Neural cell (in vitro differentiated cells): ENCODE measurements around the gene SH2D3A. TPM values are rescaled to one million over a fixed set of nuclear protein-coding genes. Genes with fewer than 3 reads are reported as not detected.

Experiments used
- H2AFZ ChIP-seq: fragments of 200-600, 300-800 bp; sonication (generic), shearing (Covaris generic); 2 replicates; pipeline ENCODE4 v1.6.0; 2014; ENCODE audit warnings: low read depth, mild to moderate bottlenecking, antibody characterized with exemption, low read length, moderate library complexity
- H3F3A ChIP-seq: fragments of 200-600 bp; shearing (Covaris generic); 2 replicates; pipeline ENCODE4 v1.6.1; 2016; ENCODE audit warnings: mild to moderate bottlenecking, moderate library complexity, mixed read lengths, antibody characterized with exemption, low read length; ENCODE audit not compliant: insufficient read depth, poor library complexity, severe bottlenecking
- H3K27ac ChIP-seq: fragments of 200-600, 300-800 bp; sonication (generic), shearing (Covaris generic); 2 replicates; pipeline ENCODE4 v1.5.1; 2014; ENCODE audit warnings: mild to moderate bottlenecking, low read length, moderate library complexity
- H3K27me3 ChIP-seq: fragments of 300-800, 200-600 bp; sonication (generic), shearing (Covaris generic); 2 replicates; pipeline ENCODE4 v1.6.0; 2014; ENCODE audit warnings: mild to moderate bottlenecking, low read depth, low read length, moderate library complexity; ENCODE audit not compliant: insufficient read depth
- H3K36me3 ChIP-seq: fragments of 300-800, 200-600 bp; sonication (generic), shearing (Covaris generic); 2 replicates; pipeline ENCODE4 v1.5.1; 2014; ENCODE audit warnings: mild to moderate bottlenecking, antibody characterized with exemption, low read length, moderate library complexity; ENCODE audit not compliant: insufficient read depth
- H3K4me2 ChIP-seq: fragments of 300-800, 200-600 bp; sonication (generic), shearing (Covaris generic); 2 replicates; pipeline ENCODE4 v1.6.0; 2014; ENCODE audit warnings: mild to moderate bottlenecking, low read length
- H3K4me3 ChIP-seq: fragments of 300-800, 200-600 bp; sonication (generic), shearing (Covaris generic); 2 replicates; pipeline ENCODE4 v1.5.1; 2014; ENCODE audit warnings: mild to moderate bottlenecking, low read length, moderate library complexity
- H3K79me2 ChIP-seq: fragments of 200-600 bp; shearing (Covaris generic); replicated peaks from 2 replicates; pipeline ENCODE4 v1.6.0; 2014; ENCODE audit warnings: mild to moderate bottlenecking, low read length, moderate library complexity; ENCODE audit not compliant: insufficient read depth
- H3K9ac ChIP-seq: fragments of 300-800, 200-600 bp; sonication (generic), shearing (Covaris generic); 2 replicates; pipeline ENCODE4 v1.6.1; 2016; ENCODE audit warnings: mild to moderate bottlenecking, low read length, mixed read lengths
- H3K9me2 ChIP-seq: fragments of 200-600 bp; shearing (Covaris generic); 2 replicates; pipeline ENCODE4 v1.6.1; 2016; ENCODE audit warnings: mild to moderate bottlenecking, low read length, mixed read lengths; ENCODE audit not compliant: insufficient read depth
- H3K9me3 ChIP-seq: fragments of 200-600, 300-800 bp; sonication (generic), shearing (Covaris generic); 2 replicates; pipeline ENCODE4 v1.6.1; 2016; ENCODE audit warnings: mild to moderate bottlenecking, mixed run types, low read length, moderate library complexity, mixed read lengths
- H4K20me1 ChIP-seq: fragments of 200-600 bp; shearing (Covaris generic); 2 replicates; pipeline ENCODE4 v1.6.1; 2016; ENCODE audit warnings: mild to moderate bottlenecking, mixed run types; ENCODE audit not compliant: insufficient read depth
- EP300 ChIP-seq: fragments of 450-650 bp; conservative IDR thresholded peaks from 2 replicates; pipeline ENCODE4 v1.6.1; 2014; ENCODE audit warnings: antibody characterized with exemption, mild to moderate bottlenecking, moderate library complexity; ENCODE audit not compliant: poor library complexity, severe bottlenecking
- EZH2 ChIP-seq: fragments of 200-600, 300-800 bp; shearing (Covaris generic), sonication (generic); IDR thresholded peaks from 2 replicates; pipeline ENCODE4 v1.6.1; 2014; ENCODE audit warnings: antibody characterized with exemption, low read length, borderline replicate concordance, mild to moderate bottlenecking; ENCODE audit not compliant: insufficient read depth, poor library complexity, severe bottlenecking
- MXI1 ChIP-seq: fragments of 450-650 bp; conservative IDR thresholded peaks from 2 replicates; pipeline ENCODE4 v1.6.1; 2014; ENCODE audit warnings: antibody characterized with exemption, mild to moderate bottlenecking; ENCODE audit not compliant: poor library complexity, severe bottlenecking
- POLR2AphosphoS5 ChIP-seq: IDR thresholded peaks from 2 replicates; pipeline ENCODE4 v1.6.1; 2012
- RAD21 ChIP-seq: fragments of 450-650 bp; conservative IDR thresholded peaks from 2 replicates; pipeline ENCODE4 v1.6.1; 2014; ENCODE audit warnings: antibody characterized with exemption, mild to moderate bottlenecking, moderate library complexity
- REST ChIP-seq: IDR thresholded peaks from 2 replicates; pipeline ENCODE4 v1.6.1; 2012; ENCODE audit warnings: borderline replicate concordance
- SMC3 ChIP-seq: fragments of 450-650 bp; conservative IDR thresholded peaks from 2 replicates; pipeline ENCODE4 v1.6.1; 2014; ENCODE audit warnings: antibody characterized with exemption, mild to moderate bottlenecking, moderate library complexity; ENCODE audit not compliant: poor library complexity
- TAF1 ChIP-seq: IDR thresholded peaks from 2 replicates; pipeline ENCODE4 v1.6.1; 2012; ENCODE audit warnings: low read depth
- polyA plus RNA-seq: library from polyadenylated mRNA; depleted of rRNA; stranded (reverse); fragments of >200 nt; gene quantifications from 2 replicates; pipeline ENCODE4 v1.2.3, GENCODE V29; 2014
- TF ChIP-seq, protein P1 (sequence below): fragments of 450-650 bp; IDR thresholded peaks from 2 replicates; pipeline ENCODE4 v1.5.1; 2014; ENCODE audit warnings: antibody characterized with exemption, mild to moderate bottlenecking, moderate library complexity; ENCODE audit not compliant: poor library complexity, severe bottlenecking

Gene SH2D3A
- polyA plus RNA-seq, 1 donor from 2014 or later = 3.6 TPM

DNA sequence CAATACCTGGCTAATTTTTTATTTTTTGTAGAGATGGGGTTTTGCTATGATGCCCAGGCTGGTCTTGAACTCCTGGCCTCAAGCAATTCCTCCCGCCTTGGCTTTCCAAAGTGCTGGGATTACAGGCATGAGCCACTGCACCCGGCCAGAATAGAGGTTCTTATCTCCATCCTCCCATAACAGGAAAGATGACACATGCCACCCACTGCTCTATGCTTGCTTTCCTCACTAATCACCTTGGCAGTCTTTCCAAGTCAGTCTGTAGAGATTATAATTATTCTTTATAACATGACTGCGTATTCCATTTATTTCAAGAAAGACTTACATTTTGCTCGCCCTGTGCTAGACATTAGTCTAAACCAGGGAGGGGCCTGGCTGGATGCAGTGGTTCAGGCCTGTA, 12.0 kb upstream of the SH2D3A start:
- Histone ChIP-seq H3K36me3 (no peaks in the 10 kb centered on the region), H3K27me3 (no peaks in the 10 kb centered on the region), H3K27ac (no peak overlapping the region), H3K9ac (no peak overlapping the region), H3F3A (no peaks in the 10 kb centered on the region), H3K9me3 (no peaks in the 10 kb centered on the region), H3K4me2 (no peak overlapping the region), H3K4me3 (no peak overlapping the region), H3K9me2 (no peaks in the 10 kb centered on the region), H2AFZ (no peak overlapping the region), H4K20me1 (no peaks in the 10 kb centered on the region), H3K79me2 (no peaks in the 10 kb centered on the region)
- TF ChIP-seq REST = no peak
- no peak for TF ChIP-seq RAD21
- no peak for TF ChIP-seq SMC3
- no peak for TF ChIP-seq EP300
- no peak for TF ChIP-seq EZH2
- TF ChIP-seq TAF1 = no peak
- TF ChIP-seq POLR2AphosphoS5 = no peak
- TF ChIP-seq, protein P1, sequence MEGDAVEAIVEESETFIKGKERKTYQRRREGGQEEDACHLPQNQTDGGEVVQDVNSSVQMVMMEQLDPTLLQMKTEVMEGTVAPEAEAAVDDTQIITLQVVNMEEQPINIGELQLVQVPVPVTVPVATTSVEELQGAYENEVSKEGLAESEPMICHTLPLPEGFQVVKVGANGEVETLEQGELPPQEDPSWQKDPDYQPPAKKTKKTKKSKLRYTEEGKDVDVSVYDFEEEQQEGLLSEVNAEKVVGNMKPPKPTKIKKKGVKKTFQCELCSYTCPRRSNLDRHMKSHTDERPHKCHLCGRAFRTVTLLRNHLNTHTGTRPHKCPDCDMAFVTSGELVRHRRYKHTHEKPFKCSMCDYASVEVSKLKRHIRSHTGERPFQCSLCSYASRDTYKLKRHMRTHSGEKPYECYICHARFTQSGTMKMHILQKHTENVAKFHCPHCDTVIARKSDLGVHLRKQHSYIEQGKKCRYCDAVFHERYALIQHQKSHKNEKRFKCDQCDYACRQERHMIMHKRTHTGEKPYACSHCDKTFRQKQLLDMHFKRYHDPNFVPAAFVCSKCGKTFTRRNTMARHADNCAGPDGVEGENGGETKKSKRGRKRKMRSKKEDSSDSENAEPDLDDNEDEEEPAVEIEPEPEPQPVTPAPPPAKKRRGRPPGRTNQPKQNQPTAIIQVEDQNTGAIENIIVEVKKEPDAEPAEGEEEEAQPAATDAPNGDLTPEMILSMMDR = no peak
- TF ChIP-seq MXI1 = no peak

- no peaks in the 10 kb centered on the region for H3K9me3 ChIP-seq
- no peak overlapping the region for H3K27ac ChIP-seq
- H3K9ac ChIP-seq = no peak overlapping the region
Observed at GRCh38 chr19:6778386-6778785, 11.2 kb upstream of the SH2D3A start.

More at GRCh38 chr19:6778386-6778785, 11.2 kb upstream of the SH2D3A start:
- TF ChIP-seq EP300 = no peak
- TF ChIP-seq, protein P1 = no peak
- TF ChIP-seq TAF1 = no peak
- no peak for TF ChIP-seq POLR2AphosphoS5
- no peak for TF ChIP-seq RAD21
- no peak for TF ChIP-seq SMC3
- H4K20me1 ChIP-seq = no peaks in the 10 kb centered on the region
- H3F3A ChIP-seq = no peaks in the 10 kb centered on the region
- no peak overlapping the region for H2AFZ ChIP-seq
- no peaks in the 10 kb centered on the region for H3K36me3 ChIP-seq
- H3K9me2 ChIP-seq = no peaks in the 10 kb centered on the region
- H3K27me3 ChIP-seq = no peaks in the 10 kb centered on the region
- no peak overlapping the region for H3K4me2 ChIP-seq
- H3K79me2 ChIP-seq = no peaks in the 10 kb centered on the region
- H3K4me3 ChIP-seq = no peak overlapping the region
